K562 (cell line): Measurements from ENCODE around the gene RABL6. TPM values are rescaled to one million over a fixed set of nuclear protein-coding genes. Genes with fewer than 3 reads are reported as not detected.

Source experiments
- BCLAF1 ChIP-seq, 2 experiments: fragments of 450-650 bp in 1 of 2; IDR thresholded peaks; 2 replicates each; pipeline ENCODE4 v1.6.1; 2011 to 2017; ENCODE audit warnings: low read depth in 2 of 2, antibody characterized with exemption in 1 of 2, borderline replicate concordance in 1 of 2, low read length in 1 of 2, mild to moderate bottlenecking in 1 of 2, mixed read lengths in 1 of 2; ENCODE audit not compliant: control insufficient read depth in 1 of 2
- HBP1 ChIP-seq: fragments of 450-650 bp; formaldehyde crosslinking; IDR thresholded peaks from 2 replicates; pipeline ENCODE4 v1.4.0; 2022; ENCODE audit warnings: missing genetic modification characterization
- HMGN3 ChIP-seq: IDR thresholded peaks from 2 replicates; pipeline ENCODE4 v1.6.1; 2011; ENCODE audit warnings: borderline replicate concordance, low read depth, mild to moderate bottlenecking, mixed read lengths, low read length; ENCODE audit not compliant: insufficient read length; ENCODE audit errors: extremely low read depth
- MCM2 ChIP-seq: fragments of 450-650 bp; IDR thresholded peaks from 2 replicates; pipeline ENCODE4 v1.6.1; 2017; ENCODE audit warnings: low read depth, mild to moderate bottlenecking
- MTA1 ChIP-seq: fragments of 450-650 bp; IDR thresholded peaks from 2 replicates; pipeline ENCODE4 v1.6.1; 2017; ENCODE audit warnings: borderline replicate concordance
- NFIX ChIP-seq: fragments of 250-450 bp; sonication (Bioruptor Pico); IDR thresholded peaks from 2 replicates; pipeline ENCODE4 v1.4.0; 2020; ENCODE audit warnings: low read depth, mild to moderate bottlenecking, moderate library complexity
- RNF219 ChIP-seq: fragments of 250-450 bp; sonication (Bioruptor Pico); IDR thresholded peaks from 2 replicates; pipeline ENCODE4 v1.5.0; 2022; ENCODE audit warnings: mild to moderate bottlenecking
- SLC30A9 ChIP-seq: fragments of 250-450 bp; sonication (Bioruptor Pico); IDR thresholded peaks from 2 replicates; pipeline ENCODE4 v1.8.0; 2022; ENCODE audit warnings: mild to moderate bottlenecking, moderate library complexity
- TAL1 ChIP-seq: fragments of 450-650 bp; IDR thresholded peaks from 2 replicates; pipeline ENCODE4 v1.6.1; 2016; ENCODE audit warnings: mild to moderate bottlenecking
- U2AF2 ChIP-seq: fragments of 200-400 bp; formaldehyde crosslinking; optimal IDR thresholded peaks from 2 replicates; pipeline ENCODE3; 2017; ENCODE audit warnings: low read depth, mild to moderate bottlenecking, low read length
- ZFPM2 ChIP-seq: fragments of 250-450 bp; sonication (Bioruptor Pico); IDR thresholded peaks from 2 replicates; pipeline ENCODE4 v1.5.1; 2022; ENCODE audit warnings: mild to moderate bottlenecking
- ZKSCAN1 ChIP-seq: fragments of 150-350 bp; IDR thresholded peaks from 2 replicates; pipeline ENCODE4 v1.6.1; 2016; ENCODE audit warnings: low read depth, low read length
- ZNF707 ChIP-seq: fragments of 250-450 bp; sonication (Bioruptor Pico); conservative IDR thresholded peaks from 2 replicates; pipeline ENCODE4 v1.8.0; 2022; ENCODE audit warnings: inconsistent platforms, mild to moderate bottlenecking, moderate library complexity
- polyA plus RNA-seq, 8 experiments: library from polyadenylated mRNA; depleted of rRNA in 4 of 8; stranded (reverse) in 5 of 8; unstranded in 3 of 8; fragments of >200 nt; fragmentation: Nextera tagmentation in 2 of 8; fragmentation: Illumina TruSeq in 1 of 8; extraction: Ambion mirVana in 2 of 8; extraction: Trizol in 1 of 8; gene quantifications; 2 replicates each; pipeline versions ENCODE4 v1.2.1 to v1.2.3, GENCODE V29; 2011 to 2014; ENCODE audit warnings: inconsistent platforms in 1 of 8, missing spikeins in 1 of 8
- total RNA-seq, 7 experiments: library from RNA; depleted of rRNA in 6 of 7; stranded (reverse); fragments of >200 nt in 6 of 7; fragmentation: Illumina TruSeq in 2 of 7; extraction: Trizol in 2 of 7; gene quantifications; 2 replicates each; pipeline versions ENCODE4 v1.2.1 to v1.2.3, GENCODE V29; 2011 to 2021; ENCODE audit warnings: low replicate concordance in 1 of 7
- TF ChIP-seq, protein P1 (sequence below): fragments of 250-450 bp; sonication (Bioruptor Pico); IDR thresholded peaks from 2 replicates; pipeline ENCODE4 v1.8.0; 2022; ENCODE audit warnings: moderate library complexity, mild to moderate bottlenecking, inconsistent platforms
- TF ChIP-seq, protein P2 (sequence below): fragments of 250-450 bp; sonication (Bioruptor Pico); IDR thresholded peaks from 2 replicates; pipeline ENCODE4 v1.5.1; 2021; ENCODE audit warnings: mild to moderate bottlenecking

Gene RABL6
- total and polyA plus RNA-seq, 9 of the 15 experiments (the other 6 are each of a cell fraction or from before 2014, with no cell fraction given), result 5.6 to 181 (median 84.5) TPM

- TF ChIP-seq BCLAF1 (IDR thresholded peaks at IDR 0.05; ENCODE audit: borderline replicate concordance in 1 of 2, control insufficient read depth in 1 of 2, low read depth in 2 of 2, low read length in 1 of 2) (no peak), HBP1 (CRISPR knock-in tag) (no peak), NFIX (CRISPR knock-in tag) (no peak), ZKSCAN1 (no peak), MTA1 (no peak), SLC30A9 (CRISPR knock-in tag) (no peak), HMGN3 (no peak), ZNF707 (no peak), ZFPM2 (CRISPR knock-in tag) (no peak), RNF219 (no peak), U2AF2 (no peak), TAL1 (no peak), MCM2 (no peak)
- TF ChIP-seq, protein P1, sequence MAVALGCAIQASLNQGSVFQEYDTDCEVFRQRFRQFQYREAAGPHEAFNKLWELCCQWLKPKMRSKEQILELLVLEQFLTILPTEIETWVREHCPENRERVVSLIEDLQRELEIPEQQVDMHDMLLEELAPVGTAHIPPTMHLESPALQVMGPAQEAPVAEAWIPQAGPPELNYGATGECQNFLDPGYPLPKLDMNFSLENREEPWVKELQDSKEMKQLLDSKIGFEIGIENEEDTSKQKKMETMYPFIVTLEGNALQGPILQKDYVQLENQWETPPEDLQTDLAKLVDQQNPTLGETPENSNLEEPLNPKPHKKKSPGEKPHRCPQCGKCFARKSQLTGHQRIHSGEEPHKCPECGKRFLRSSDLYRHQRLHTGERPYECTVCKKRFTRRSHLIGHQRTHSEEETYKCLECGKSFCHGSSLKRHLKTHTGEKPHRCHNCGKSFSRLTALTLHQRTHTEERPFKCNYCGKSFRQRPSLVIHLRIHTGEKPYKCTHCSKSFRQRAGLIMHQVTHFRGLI (CRISPR knock-in tag), result no peak
- TF ChIP-seq, protein P2, sequence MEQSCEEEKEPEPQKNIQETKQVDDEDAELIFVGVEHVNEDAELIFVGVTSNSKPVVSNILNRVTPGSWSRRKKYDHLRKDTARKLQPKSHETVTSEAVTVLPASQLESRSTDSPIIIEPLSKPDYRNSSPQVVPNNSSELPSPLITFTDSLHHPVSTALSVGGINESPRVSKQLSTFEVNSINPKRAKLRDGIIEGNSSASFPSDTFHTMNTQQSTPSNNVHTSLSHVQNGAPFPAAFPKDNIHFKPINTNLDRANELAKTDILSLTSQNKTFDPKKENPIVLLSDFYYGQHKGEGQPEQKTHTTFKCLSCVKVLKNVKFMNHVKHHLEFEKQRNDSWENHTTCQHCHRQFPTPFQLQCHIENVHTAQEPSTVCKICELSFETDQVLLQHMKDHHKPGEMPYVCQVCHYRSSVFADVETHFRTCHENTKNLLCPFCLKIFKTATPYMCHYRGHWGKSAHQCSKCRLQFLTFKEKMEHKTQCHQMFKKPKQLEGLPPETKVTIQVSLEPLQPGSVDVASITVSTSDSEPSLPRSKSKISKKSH (CRISPR knock-in tag), result no peak
Measured at GRCh38 chr9:136882109-136882946, 74.6 kb downstream of the RABL6 start (continued).
